GM12872 (cell line): ENCODE measurements around the gene CYSRT1.

ENCODE experiments used
- CTCF ChIP-seq: IDR thresholded peaks from 3 replicates; pipeline ENCODE4 v1.5.1; 2011; ENCODE audit warnings: low read depth, mild to moderate bottlenecking, low read length, moderate library complexity; ENCODE audit not compliant: insufficient read depth

CYSRT1 gene

GRCh38 chr9:137204731-137205125 lies 20.2 kb upstream of the CYSRT1 start:
- no peak for TF ChIP-seq CTCF

GRCh38 chr9:137205126-137206069 lies 19.6 kb upstream of the CYSRT1 start, which contains the start of the genes NDOR1 and TMEM203:
Gene NDOR1, plus strand, starts transcription at chr9:137205700. Its CDS starts 78 bp downstream, at chr9:137205778.
Gene TMEM203, minus strand, starts transcription at chr9:137205648. Its CDS starts 234 bp downstream, at chr9:137205414.
- no peak for TF ChIP-seq CTCF

GRCh38 chr9:137206602-137207001 lies 18.4 kb upstream of the CYSRT1 start:
- TF ChIP-seq CTCF: no peak

GRCh38 chr9:137211532-137211931 lies 13.4 kb upstream of the CYSRT1 start:
- no peak for TF ChIP-seq CTCF

- no peak for TF ChIP-seq CTCF
Observed at GRCh38 chr9:137212520-137212919, 12.5 kb upstream of the CYSRT1 start.

- 0 out of 3 replicates have a peak, but pooled peaks have one; percentile 15 for TF ChIP-seq CTCF
Observed at GRCh38 chr9:137213160-137214060, 11.6 kb upstream of the CYSRT1 start.

GRCh38 chr9:137214620-137215019 lies 10.4 kb upstream of the CYSRT1 start:
- TF ChIP-seq CTCF: no peak
